SK-N-MC (cell line): ENCODE measurements around the gene MRPL2.
A peak's percentile ranks its signal among the peaks of the same experiment; 100 is the strongest.

Experiments used
- DNase-seq: peaks from one replicate; pipeline ENCODE4 v3.0.0-alpha.2; 2011; ENCODE audit warnings: low read depth, low spot score
- H3K27ac ChIP-seq: fragments of 200-600 bp; sonication (generic); 2 replicates; pipeline ENCODE4 v1.5.1; 2016; ENCODE audit warnings: mixed run types
- H3K36me3 ChIP-seq: fragments of 200-600 bp; sonication (generic); 2 replicates; pipeline ENCODE4 v1.6.1; 2017; ENCODE audit warnings: antibody characterized with exemption, low read length, mixed read lengths; ENCODE audit not compliant: insufficient read depth
- H3K4me3 ChIP-seq: fragments of 200-600 bp; sonication (generic); 2 replicates; pipeline ENCODE4 v1.5.1; 2016
- H3K9ac ChIP-seq: fragments of 200-600 bp; sonication (generic); 2 replicates; pipeline ENCODE4 v1.8.0; 2017; ENCODE audit warnings: mixed run types, mixed read lengths; ENCODE audit not compliant: insufficient read length
- H3K9me3 ChIP-seq: fragments of 200-600 bp; sonication (generic); 2 replicates; pipeline ENCODE4 v1.6.1; 2017; ENCODE audit warnings: low read depth, mild to moderate bottlenecking, antibody characterized with exemption, low read length, moderate library complexity, mixed read lengths
- EZH2 ChIP-seq: fragments of 200-600 bp; sonication (generic); IDR thresholded peaks from one replicate; pipeline ENCODE4 v1.6.1; 2017; ENCODE audit warnings: antibody characterized with exemption
- FOXP2 ChIP-seq: optimal IDR thresholded peaks from 2 replicates; pipeline ENCODE3; 2011; ENCODE audit warnings: mild to moderate bottlenecking, moderate library complexity; ENCODE audit not compliant: insufficient read depth; ENCODE audit errors: extremely low read length, control extremely low read depth
- POLR2AphosphoS5 ChIP-seq: IDR thresholded peaks from 2 replicates; pipeline ENCODE4 v1.6.1; 2012; ENCODE audit warnings: mild to moderate bottlenecking, low read depth, low read length, borderline replicate concordance

MRPL2 gene

DNA sequence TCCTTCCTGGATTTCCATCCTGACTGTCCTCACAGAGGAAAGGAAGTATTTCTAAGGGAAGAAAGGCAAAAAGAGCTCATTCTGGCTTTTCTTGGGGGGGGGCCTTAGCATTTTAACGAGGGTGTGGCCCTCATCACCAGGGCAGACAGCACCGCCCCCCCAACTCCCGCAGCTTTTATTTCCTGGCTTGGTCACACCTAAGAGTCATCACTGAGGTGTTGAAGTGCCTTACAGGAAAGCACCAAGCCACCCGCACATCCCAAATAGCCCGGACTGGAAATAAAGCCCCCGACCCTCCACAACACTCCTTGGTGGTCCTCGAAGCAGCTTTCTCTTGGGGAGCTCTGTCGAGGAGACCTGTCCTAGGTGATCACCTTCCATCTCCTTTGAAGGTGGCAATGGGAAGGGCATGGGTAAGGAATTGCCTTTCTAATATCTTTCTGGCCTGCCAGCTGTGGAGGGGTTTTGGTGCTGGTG lies 18.1 kb upstream of the MRPL2 start:
- Histone ChIP-seq H3K9ac (peak overlapping the region; percentile 92), H3K36me3 (no peaks in the 10 kb centered on the region), H3K9me3 (no peaks in the 10 kb centered on the region), H3K4me3 (peak overlapping the region; percentile 98), H3K27ac (no peak overlapping the region)
- DNase-seq: no peak
- TF ChIP-seq POLR2AphosphoS5: no peak
- no peak for TF ChIP-seq FOXP2
- no peak for TF ChIP-seq EZH2

DNA sequence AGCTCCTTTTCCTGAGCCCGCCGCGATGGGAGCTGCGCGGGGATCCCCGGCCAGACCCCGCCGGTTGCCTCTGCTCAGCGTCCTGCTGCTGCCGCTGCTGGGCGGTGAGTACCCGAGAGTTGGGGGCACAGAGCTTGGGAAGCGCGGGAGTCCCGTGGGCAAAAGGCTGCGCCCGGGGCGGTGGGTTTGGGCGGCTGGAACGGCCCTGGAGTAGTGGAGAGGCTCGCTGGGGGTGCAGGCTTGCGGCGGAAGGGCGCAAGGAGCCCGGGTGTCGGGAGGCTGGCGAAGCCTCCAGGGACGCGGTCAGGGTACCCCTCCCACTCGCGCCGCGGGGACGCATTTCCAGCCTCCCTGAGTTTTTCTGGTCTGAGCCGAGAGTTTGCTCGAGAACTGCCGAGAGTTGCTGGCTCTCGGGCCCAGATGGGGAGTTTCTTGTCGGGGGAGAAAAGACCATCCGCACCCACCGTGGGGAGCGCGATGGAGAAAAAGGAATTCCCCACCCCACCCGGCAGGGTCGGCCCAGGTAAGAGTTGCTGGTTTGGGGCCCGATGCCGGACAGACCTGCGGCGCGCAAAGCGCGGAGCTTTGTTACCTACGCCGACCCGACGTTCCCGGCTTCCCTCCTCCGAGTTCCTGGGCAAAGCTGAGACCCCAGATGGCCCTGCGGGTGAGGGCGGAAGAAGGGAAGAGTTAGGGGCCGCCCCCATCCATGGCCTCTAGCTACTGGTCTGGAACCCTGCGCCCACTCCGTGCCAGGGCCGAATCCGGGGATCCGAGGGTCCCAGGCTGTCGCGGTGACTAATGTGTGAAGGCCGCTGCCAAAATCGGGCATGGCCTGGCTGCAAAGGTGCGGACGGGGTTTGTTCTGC lies 17.5 kb upstream of the MRPL2 start:
- Histone ChIP-seq H3K9me3 (no peaks in the 10 kb centered on the region), H3K9ac (peak overlapping the region; percentile 92), H3K27ac (peak overlapping the region; percentile 25; the same call in 1 of the 2 replicates), H3K36me3 (no peaks in the 10 kb centered on the region), H3K4me3 (peak overlapping the region; percentile 98)
- TF ChIP-seq EZH2 (no peak), FOXP2 (no peak), POLR2AphosphoS5 (no peak)
- DNase-seq: no peak

DNA sequence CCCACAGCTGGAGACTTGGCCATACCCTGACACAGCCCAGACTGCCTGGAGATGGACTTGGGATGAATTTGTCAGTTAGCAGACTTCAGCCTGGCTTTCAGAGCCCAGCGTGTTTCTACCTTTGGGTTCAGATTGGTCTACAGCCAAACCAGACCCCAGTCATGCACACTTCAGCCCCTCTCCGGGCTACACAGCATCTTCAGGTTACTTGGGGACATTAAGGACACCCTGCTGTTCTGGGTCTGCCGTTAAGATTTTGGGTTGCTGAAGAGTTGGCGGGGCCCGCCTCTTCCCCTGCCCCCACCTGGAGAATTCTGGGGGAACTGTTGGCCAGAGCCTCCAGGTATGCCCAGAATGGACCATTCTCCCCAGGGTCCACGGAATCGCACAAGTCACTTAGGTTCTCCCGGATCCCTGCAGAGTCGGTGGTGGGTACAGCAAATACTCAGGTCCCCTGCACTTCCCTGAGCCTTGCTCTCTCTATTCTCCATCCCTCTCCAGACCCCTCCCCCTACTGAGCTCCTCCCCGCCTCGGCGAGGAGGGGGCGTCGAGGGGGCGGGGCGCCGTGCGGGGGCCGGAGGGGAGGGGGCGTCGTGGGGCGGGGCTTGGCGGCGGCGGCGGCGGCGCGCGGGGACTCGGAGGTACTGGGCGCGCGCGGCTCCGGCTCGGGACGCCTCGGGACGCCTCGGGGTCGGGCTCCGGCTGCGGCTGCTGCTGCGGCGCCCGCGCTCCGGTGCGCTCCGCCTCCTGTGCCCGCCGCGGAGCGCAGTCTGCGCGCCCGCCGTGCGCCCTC lies 16.6 kb upstream of the MRPL2 start, which contains the start of gene PTK7:
Gene PTK7 (plus strand): TSS at position 645 of the 794 bp plus-strand sequence. CDS start 175 bp downstream, outside the sequence.
- Histone ChIP-seq H3K4me3 (peak within 1 kb of the TSS; percentile 98), H3K27ac (peak within 1 kb of the TSS; percentile 78), H3K36me3 (no peaks in the 10 kb centered on the region), H3K9me3 (no peaks in the 10 kb centered on the region), H3K9ac (peak within 1 kb of the TSS; percentile 92)
- DNase-seq: no peak
- TF ChIP-seq EZH2 (no peak), POLR2AphosphoS5 (peak; percentile 73)

DNA sequence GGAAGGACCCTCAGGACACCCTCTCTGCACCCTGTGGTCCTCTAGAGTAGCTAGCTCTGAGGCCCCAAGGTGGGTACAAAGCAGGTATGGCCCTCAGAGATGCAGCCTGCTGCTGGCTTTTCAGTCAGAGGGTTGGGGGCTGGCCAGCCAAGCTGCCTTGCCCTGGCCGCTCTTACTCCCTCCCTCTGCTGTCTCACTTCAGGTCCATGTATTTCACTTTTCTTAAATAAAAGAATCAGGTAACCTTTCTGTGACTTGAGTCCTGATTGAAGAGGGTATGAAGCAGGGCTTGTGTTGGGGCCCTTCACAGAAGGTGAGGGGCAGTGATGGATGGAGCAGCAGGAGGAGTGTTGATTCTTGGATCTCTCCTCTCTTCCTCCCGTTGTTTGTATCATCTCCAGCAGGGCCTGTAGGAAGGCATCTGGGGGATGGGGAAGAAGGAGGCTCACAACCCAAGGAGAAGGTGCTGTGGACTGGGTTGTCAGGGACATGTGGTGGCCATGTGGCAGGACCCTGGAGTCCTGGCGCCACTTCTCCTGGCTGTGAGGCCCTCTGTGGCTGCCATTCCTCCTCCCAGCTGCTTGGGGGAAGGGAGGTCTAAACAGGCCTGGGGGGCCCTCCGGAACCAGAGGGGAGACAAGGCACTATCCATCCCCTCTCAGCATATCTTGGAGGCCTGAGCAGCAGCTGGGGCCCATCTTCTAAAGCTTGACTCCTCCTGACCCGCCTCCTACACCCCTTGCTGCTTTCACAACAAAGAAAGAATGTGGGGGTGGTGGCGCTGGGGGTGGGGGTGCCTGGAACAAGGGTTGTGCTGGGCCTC lies 15.8 kb upstream of the MRPL2 start:
- H3K4me3 ChIP-seq: peak overlapping the region; percentile 78; the same call in 1 of the 2 replicates

GRCh38 chr6:43070028-43070632 lies 10.9 kb upstream of the MRPL2 start:
- Histone ChIP-seq H3K27ac (no peak overlapping the region), H3K4me3 (no peak overlapping the region), H3K9ac (no peak overlapping the region), H3K36me3 (no peaks in the 10 kb centered on the region), H3K9me3 (no peaks in the 10 kb centered on the region)
- TF ChIP-seq FOXP2 (no peak), POLR2AphosphoS5 (no peak), EZH2 (no peak)
- DNase-seq: no peak

More for the DNA sequence above, 15.8 kb upstream of the MRPL2 start:
- Histone ChIP-seq H3K9ac (peak overlapping the region; percentile 49), H3K27ac (peak overlapping the region; percentile 78), H3K9me3 (no peaks in the 10 kb centered on the region), H3K36me3 (no peaks in the 10 kb centered on the region)
- no peak for DNase-seq
- TF ChIP-seq POLR2AphosphoS5 (no peak), EZH2 (no peak), FOXP2 (no peak)

DNA sequence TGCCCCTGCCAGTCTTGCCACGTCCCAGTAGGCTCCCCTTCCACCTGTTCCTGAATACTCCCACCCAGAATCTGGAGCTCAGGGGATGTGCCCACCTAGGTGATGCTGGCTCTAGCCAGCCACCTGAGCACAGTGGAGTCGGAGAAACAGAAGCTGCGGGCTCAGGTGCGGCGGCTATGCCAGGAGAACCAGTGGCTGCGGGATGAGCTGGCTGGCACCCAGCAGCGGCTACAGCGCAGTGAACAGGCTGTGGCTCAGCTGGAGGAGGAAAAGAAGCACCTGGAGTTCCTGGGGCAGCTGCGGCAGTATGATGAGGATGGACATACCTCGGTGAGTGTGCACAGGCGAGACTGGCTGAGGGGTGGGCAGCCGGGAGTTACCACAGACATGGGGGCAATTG lies 3.6 kb upstream of the MRPL2 start:
- peaks cover 2% of the 10 kb centered on the region; the same call in 1 of the 2 replicates for H3K36me3 ChIP-seq
- no peak for DNase-seq
- no peak overlapping the region for H3K9ac ChIP-seq
- no peak overlapping the region for H3K27ac ChIP-seq
- H3K4me3 ChIP-seq: no peak overlapping the region
- TF ChIP-seq POLR2AphosphoS5: no peak
- no peaks in the 10 kb centered on the region for H3K9me3 ChIP-seq

- peaks cover 8% of the 10 kb centered on the region; the same call in 1 of the 2 replicates for H3K36me3 ChIP-seq
Observed at GRCh38 chr6:43061861-43062260, 2.6 kb upstream of the MRPL2 start.

More at GRCh38 chr6:43061861-43062260, 2.6 kb upstream of the MRPL2 start:
- Histone ChIP-seq H3K9me3 (no peaks in the 10 kb centered on the region), H3K9ac (no peak overlapping the region), H3K4me3 (no peak overlapping the region), H3K27ac (no peak overlapping the region)
- no peak for TF ChIP-seq POLR2AphosphoS5
- TF ChIP-seq FOXP2: no peak
- no peak for DNase-seq
